Choroid plexus epithelial cell (primary cell): ENCODE measurements around the gene ZFYVE28.
A peak's percentile ranks its signal among the peaks of the same experiment; 100 is the strongest.

Source experiments
- DNase-seq: peaks from one replicate; pipeline ENCODE4 v3.0.0-alpha.2; 2010; ENCODE audit warnings: low read depth
- H3K4me3 ChIP-seq: 2 replicates; pipeline ENCODE4 v1.5.1; 2011; ENCODE audit warnings: low read depth, mild to moderate bottlenecking, control low read depth, low read length, moderate library complexity
- TF ChIP-seq, protein P1 (sequence below): conservative IDR thresholded peaks from 2 replicates; pipeline ENCODE4 v1.5.1; 2011; ENCODE audit warnings: low read depth, mild to moderate bottlenecking, control low read depth, inconsistent platforms, low read length, moderate library complexity

Gene ZFYVE28

DNA sequence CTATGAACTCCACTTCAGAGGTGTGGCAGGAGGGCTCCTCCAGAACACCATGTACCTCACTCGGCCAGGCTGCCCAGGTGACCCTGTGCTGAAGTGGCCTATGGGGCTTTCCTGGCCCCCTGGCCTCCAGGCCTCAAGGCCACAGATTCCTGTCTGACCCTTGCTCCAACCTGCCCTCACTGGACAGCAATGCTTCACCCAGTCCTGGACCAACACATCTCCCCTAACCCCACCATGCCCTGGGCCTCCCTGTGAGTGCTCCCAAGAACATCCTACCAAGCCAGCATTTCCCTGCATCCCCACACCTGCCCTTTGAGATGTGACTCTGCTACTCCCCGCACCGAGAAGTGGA, 10.5 kb downstream of the ZFYVE28 start:
- no peak overlapping the region for H3K4me3 ChIP-seq
- TF ChIP-seq, protein P1, sequence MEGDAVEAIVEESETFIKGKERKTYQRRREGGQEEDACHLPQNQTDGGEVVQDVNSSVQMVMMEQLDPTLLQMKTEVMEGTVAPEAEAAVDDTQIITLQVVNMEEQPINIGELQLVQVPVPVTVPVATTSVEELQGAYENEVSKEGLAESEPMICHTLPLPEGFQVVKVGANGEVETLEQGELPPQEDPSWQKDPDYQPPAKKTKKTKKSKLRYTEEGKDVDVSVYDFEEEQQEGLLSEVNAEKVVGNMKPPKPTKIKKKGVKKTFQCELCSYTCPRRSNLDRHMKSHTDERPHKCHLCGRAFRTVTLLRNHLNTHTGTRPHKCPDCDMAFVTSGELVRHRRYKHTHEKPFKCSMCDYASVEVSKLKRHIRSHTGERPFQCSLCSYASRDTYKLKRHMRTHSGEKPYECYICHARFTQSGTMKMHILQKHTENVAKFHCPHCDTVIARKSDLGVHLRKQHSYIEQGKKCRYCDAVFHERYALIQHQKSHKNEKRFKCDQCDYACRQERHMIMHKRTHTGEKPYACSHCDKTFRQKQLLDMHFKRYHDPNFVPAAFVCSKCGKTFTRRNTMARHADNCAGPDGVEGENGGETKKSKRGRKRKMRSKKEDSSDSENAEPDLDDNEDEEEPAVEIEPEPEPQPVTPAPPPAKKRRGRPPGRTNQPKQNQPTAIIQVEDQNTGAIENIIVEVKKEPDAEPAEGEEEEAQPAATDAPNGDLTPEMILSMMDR = no peak
- no peak for DNase-seq

DNA sequence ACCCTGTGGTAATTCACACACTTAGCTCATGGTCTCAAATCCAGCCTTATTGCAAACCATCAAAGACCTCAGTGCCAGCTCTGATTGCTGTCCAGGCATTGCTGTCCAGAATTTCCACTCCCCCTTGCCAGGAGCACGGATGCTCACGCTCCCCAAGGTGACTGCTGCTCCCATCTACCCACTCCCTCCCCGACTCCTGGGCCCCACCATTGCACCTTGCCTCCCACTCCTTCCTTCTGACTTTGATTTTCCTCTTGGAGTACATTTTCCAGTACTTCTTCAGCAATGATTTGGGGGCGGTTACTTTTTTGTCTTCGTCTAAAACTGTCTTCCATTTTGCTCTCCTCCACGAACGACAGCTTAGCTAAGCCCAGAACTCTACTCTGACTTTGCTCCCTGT, 11.5 kb downstream of the ZFYVE28 start:
- no peak for DNase-seq
- no peak overlapping the region for H3K4me3 ChIP-seq
- TF ChIP-seq, protein P1 = no peak

DNA sequence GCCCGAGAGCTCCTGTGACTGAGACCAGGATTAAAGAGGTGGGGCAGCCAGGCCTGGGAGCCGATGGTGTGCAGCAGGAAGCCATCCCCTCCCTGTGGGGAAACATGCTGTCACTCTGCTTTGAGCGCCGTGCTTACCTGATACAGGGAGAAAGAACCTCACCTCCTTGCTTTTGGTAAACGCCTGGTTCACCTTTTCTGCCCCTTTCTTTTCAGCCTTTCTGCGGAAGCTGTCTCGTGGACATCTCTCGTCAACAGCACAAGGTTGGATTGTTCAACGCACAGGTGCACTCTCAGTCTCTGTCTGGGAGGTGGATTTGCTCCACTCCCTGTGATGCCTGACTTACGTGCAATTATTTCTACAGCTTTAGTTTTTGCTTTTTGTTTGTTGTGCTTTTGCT, 12.0 kb downstream of the ZFYVE28 start:
- TF ChIP-seq, protein P1 = no peak
- no peak for DNase-seq
- H3K4me3 ChIP-seq = no peak overlapping the region

- H3K4me3 ChIP-seq = no peak overlapping the region
- no peak for DNase-seq
- TF ChIP-seq, protein P1 = no peak
Measured at GRCh38 chr4:2402941-2403340, 15.5 kb downstream of the ZFYVE28 start.

- H3K4me3 ChIP-seq = peak overlapping the region; percentile 23
- TF ChIP-seq, protein P1 = no peak
- DNase-seq = peak; percentile 40
Measured at GRCh38 chr4:2402048-2402842, 16.2 kb downstream of the ZFYVE28 start.

GRCh38 chr4:2401610-2401983, 16.8 kb downstream of the ZFYVE28 start:
- TF ChIP-seq, protein P1 = no peak
- H3K4me3 ChIP-seq = no peak overlapping the region
- DNase-seq = no peak
